H9 (cell line): ENCODE results near the gene GHR. TPM values are rescaled to one million over a fixed set of nuclear protein-coding genes. Genes with fewer than 3 reads are reported as not detected.

Experiments
- DNase-seq: peaks from one replicate; pipeline ENCODE4 v3.0.0-alpha.2; 2017
- H2AFZ ChIP-seq: one replicate; pipeline ENCODE4 v1.6.1; 2013; ENCODE audit warnings: mild to moderate bottlenecking, low read length, control low read depth, moderate library complexity
- H2AK5ac ChIP-seq: 2 replicates; pipeline ENCODE4 v1.6.1; 2013; ENCODE audit warnings: low read length, control low read depth, mixed read lengths; ENCODE audit not compliant: insufficient read length
- H2BK120ac ChIP-seq: one replicate; pipeline ENCODE4 v1.6.1; 2013; ENCODE audit warnings: low read depth, mild to moderate bottlenecking, low read length, control low read depth, inconsistent platforms; ENCODE audit not compliant: poor library complexity, severe bottlenecking
- H2BK12ac ChIP-seq: 2 replicates; pipeline ENCODE4 v1.6.1; 2013; ENCODE audit warnings: low read length, control low read depth, mixed read lengths, low read depth; ENCODE audit not compliant: insufficient read length
- H2BK15ac ChIP-seq: 2 replicates; pipeline ENCODE4 v1.6.1; 2013; ENCODE audit warnings: low read depth, low read length, control low read depth
- H2BK20ac ChIP-seq: one replicate; pipeline ENCODE4 v1.6.1; 2013; ENCODE audit warnings: low read depth, mild to moderate bottlenecking, low read length, control low read depth, inconsistent platforms; ENCODE audit not compliant: poor library complexity, severe bottlenecking
- H2BK5ac ChIP-seq: 2 replicates; pipeline ENCODE4 v1.6.1; 2013; ENCODE audit warnings: low read length, control low read depth, mixed read lengths; ENCODE audit not compliant: insufficient read length
- H3K14ac ChIP-seq: 2 replicates; pipeline ENCODE4 v1.6.1; 2013; ENCODE audit warnings: low read length, control low read depth; ENCODE audit not compliant: insufficient read depth
- H3K18ac ChIP-seq: 2 replicates; pipeline ENCODE4 v1.6.1; 2013; ENCODE audit warnings: low read depth, mild to moderate bottlenecking, mixed read lengths, low read length, control low read depth; ENCODE audit not compliant: insufficient read length
- H3K23ac ChIP-seq: 2 replicates; pipeline ENCODE4 v1.6.1; 2013; ENCODE audit warnings: low read length, control low read depth, mixed read lengths, low read depth; ENCODE audit not compliant: insufficient read length
- H3K23me2 ChIP-seq: 2 replicates; pipeline ENCODE4 v1.6.1; 2013; ENCODE audit warnings: low read depth, mild to moderate bottlenecking, mixed read lengths, low read length, control low read depth; ENCODE audit not compliant: insufficient read length, poor library complexity, severe bottlenecking
- H3K27ac ChIP-seq: 2 replicates; pipeline ENCODE4 v1.5.1; 2013; ENCODE audit warnings: low read length, control low read depth, mixed read lengths, low read depth; ENCODE audit not compliant: insufficient read length
- H3K27me3 ChIP-seq: 2 replicates; pipeline ENCODE4 v1.6.1; 2013; ENCODE audit warnings: low read length, control low read depth, inconsistent platforms; ENCODE audit not compliant: insufficient read depth
- H3K4ac ChIP-seq: 2 replicates; pipeline ENCODE4 v1.6.1; 2013; ENCODE audit warnings: low read depth, mild to moderate bottlenecking, control low read depth, inconsistent platforms, low read length, moderate library complexity
- H3K4me1 ChIP-seq: 2 replicates; pipeline ENCODE4 v1.6.1; 2013; ENCODE audit warnings: low read length, control low read depth, inconsistent platforms; ENCODE audit not compliant: insufficient read depth
- H3K4me2 ChIP-seq: 2 replicates; pipeline ENCODE4 v1.6.1; 2013; ENCODE audit warnings: low read length, control low read depth, mixed read lengths; ENCODE audit not compliant: insufficient read length, insufficient read depth
- H3K56ac ChIP-seq: 2 replicates; pipeline ENCODE4 v1.6.1; 2013; ENCODE audit warnings: low read depth, mild to moderate bottlenecking, mixed read lengths, low read length, control low read depth; ENCODE audit not compliant: insufficient read length
- H3K79me1 ChIP-seq: 2 replicates; pipeline ENCODE4 v1.6.1; 2013; ENCODE audit warnings: low read depth, mild to moderate bottlenecking, moderate library complexity, low read length, control low read depth, inconsistent platforms; ENCODE audit not compliant: insufficient read depth, poor library complexity, severe bottlenecking
- H3K79me2 ChIP-seq: 2 replicates; pipeline ENCODE4 v1.6.1; 2013; ENCODE audit warnings: low read length, control low read depth, inconsistent platforms; ENCODE audit not compliant: insufficient read depth
- H3K9ac ChIP-seq: 2 replicates; pipeline ENCODE4 v1.6.1; 2013; ENCODE audit warnings: low read length, control low read depth, mixed read lengths; ENCODE audit not compliant: insufficient read length; ENCODE audit errors: extremely low read depth
- H3K9me3 ChIP-seq: one replicate; pipeline ENCODE4 v1.6.1; 2013; ENCODE audit warnings: low read depth, low read length, inconsistent platforms; ENCODE audit not compliant: control insufficient read depth
- H3T11ph ChIP-seq: one replicate; pipeline ENCODE4 v1.6.1; 2013; ENCODE audit warnings: mild to moderate bottlenecking, low read length, control low read depth, inconsistent platforms
- H4K20me1 ChIP-seq: one replicate; pipeline ENCODE4 v1.6.1; 2013; ENCODE audit not compliant: control insufficient read depth, insufficient read length, insufficient read depth
- H4K5ac ChIP-seq: 2 replicates; pipeline ENCODE4 v1.6.1; 2013; ENCODE audit warnings: low read depth, mild to moderate bottlenecking, mixed read lengths, low read length, control low read depth; ENCODE audit not compliant: insufficient read length
- H4K8ac ChIP-seq: replicated peaks from 2 replicates; pipeline ENCODE4 v1.6.1; 2013; ENCODE audit warnings: low read length, control low read depth, mixed read lengths, low read depth; ENCODE audit not compliant: insufficient read length
- H4K91ac ChIP-seq: 2 replicates; pipeline ENCODE4 v1.6.1; 2013; ENCODE audit warnings: low read depth, mild to moderate bottlenecking, moderate library complexity, mixed read lengths, low read length, control low read depth; ENCODE audit not compliant: insufficient read length
- H3K27ac Mint-ChIP-seq, 3 experiments: 2 replicates in 2 of 3; 3 replicates in 1 of 3; pipeline ENCODE4 v1.8.0; 2020 to 2021; ENCODE audit warnings: mixed read lengths in 3 of 3, mild to moderate bottlenecking in 1 of 3, moderate library complexity in 1 of 3
- H3K27me3 Mint-ChIP-seq: 2 replicates; pipeline ENCODE4 v1.8.0; 2021; ENCODE audit warnings: low read depth, mild to moderate bottlenecking, moderate library complexity, mixed read lengths
- H3K36me3 Mint-ChIP-seq, 3 experiments: 2 replicates in 2 of 3; 3 replicates in 1 of 3; pipeline ENCODE4 v1.8.0; 2020 to 2021; ENCODE audit warnings: low read depth in 3 of 3, mixed read lengths in 3 of 3; ENCODE audit not compliant: insufficient read depth in 1 of 3
- H3K4me1 Mint-ChIP-seq, 2 experiments: 2 replicates each; pipeline ENCODE4 v1.8.0; 2020; ENCODE audit warnings: mixed read lengths in 2 of 2
- H3K4me3 Mint-ChIP-seq, 2 experiments: 2 replicates in 1 of 2; 3 replicates in 1 of 2; pipeline ENCODE4 v1.8.0; 2020 to 2021; ENCODE audit warnings: mild to moderate bottlenecking in 2 of 2, mixed read lengths in 2 of 2, moderate library complexity in 1 of 2
- H3K9me3 Mint-ChIP-seq, 2 experiments: 2 replicates in 1 of 2; 3 replicates in 1 of 2; pipeline ENCODE4 v1.8.0; 2020; ENCODE audit warnings: mild to moderate bottlenecking in 2 of 2, mixed read lengths in 2 of 2, moderate library complexity in 1 of 2
- CTCF ChIP-seq: fragments of 200-600 bp; sonication (generic); conservative IDR thresholded peaks from 3 replicates; pipeline ENCODE4 v1.8.0; 2021; ENCODE audit warnings: antibody characterized with exemption, mild to moderate bottlenecking
- WGBS: extraction: QIAGEN DNeasy Blood & Tissue Kit; methylation state at CpG from one replicate; pipeline ENCODE4 v1.1.7; 2013; ENCODE audit warnings: missing lambda C conversion rate, low lambda C conversion rate, mixed read lengths; ENCODE audit not compliant: insufficient read length; ENCODE audit errors: extremely low coverage; 5-methylcytosine and 5-hydroxymethylcytosine counted together
- total RNA-seq: library from RNA; stranded (reverse); gene quantifications from 2 replicates; pipeline ENCODE4 v1.2.1, GENCODE V29; 2021

The GHR gene
- total RNA-seq, 1 experiment from 2014 or later = 0.20 TPM

DNA sequence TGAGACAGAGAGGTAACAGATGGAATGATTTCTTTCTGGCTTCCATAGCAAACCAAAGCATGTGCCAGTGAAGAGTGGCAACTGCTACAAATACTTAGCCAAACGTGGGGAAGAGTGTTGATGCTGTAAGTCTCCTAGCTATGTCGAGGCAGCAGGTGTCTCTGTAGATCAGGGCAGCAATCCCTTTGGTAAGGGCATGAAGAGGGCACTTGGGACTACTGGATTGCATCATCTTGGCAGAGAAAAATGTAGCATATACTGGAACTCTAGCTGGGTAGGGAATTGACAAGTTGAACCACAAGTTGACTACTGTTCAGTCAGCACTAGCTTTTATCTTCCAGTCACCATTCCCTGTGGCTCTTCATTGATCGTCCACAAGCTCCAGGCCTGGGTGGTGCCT, 75.8 kb downstream of the GHR start:
- no peak overlapping the region for H3K9ac ChIP-seq

More for the DNA sequence above, 75.8 kb downstream of the GHR start:
- no peak overlapping the region for H3K27ac ChIP-seq
- no peak overlapping the region for H2BK120ac ChIP-seq
- H2BK20ac ChIP-seq = no peak overlapping the region
- peaks cover 4% of the 10 kb centered on the region; the same call in 1 of the 2 replicates for H3K4me1 ChIP-seq
- Mint-ChIP-seq H3K4me3 (no peak overlapping the region), H3K4me1 (peaks cover 33 to 42% of the 10 kb centered on the region in 2 experiments), H3K36me3 (no peaks in the 10 kb centered on the region; a peak in 1 of 7 replicates), H3K27me3 (no peaks in the 10 kb centered on the region), H3K9me3 (peaks cover 0 to 3% of the 10 kb centered on the region in 2 experiments; a peak in 1 of 5 replicates), H3K27ac (peak overlapping the region in 1 of 3 experiments; percentile 3; a peak in 1 of 7 replicates)
- DNase-seq = no peak
- no peak overlapping the region for H3T11ph ChIP-seq
- no peak overlapping the region for H3K14ac ChIP-seq
- no peak overlapping the region for H2BK15ac ChIP-seq
- H3K56ac ChIP-seq = no peak overlapping the region
- no peak overlapping the region for H3K23ac ChIP-seq
- H2AFZ ChIP-seq = no peak overlapping the region
- no peak overlapping the region for H3K4ac ChIP-seq
- H3K27me3 ChIP-seq = no peaks in the 10 kb centered on the region
- WGBS = no CpG with 5 or more reads among the region's 3 CpGs
- H3K18ac ChIP-seq = no peak overlapping the region
- no peak overlapping the region for H2AK5ac ChIP-seq
- no peaks in the 10 kb centered on the region for H3K79me2 ChIP-seq
- no peaks in the 10 kb centered on the region for H3K9me3 ChIP-seq
- no peak for TF ChIP-seq CTCF
- no peaks in the 10 kb centered on the region for H3K79me1 ChIP-seq
- H3K4me2 ChIP-seq = no peak overlapping the region
- H3K23me2 ChIP-seq = no peaks in the 10 kb centered on the region
- H4K91ac ChIP-seq = no peak overlapping the region
- no peak overlapping the region for H4K8ac ChIP-seq
- no peaks in the 10 kb centered on the region for H4K20me1 ChIP-seq
- H2BK12ac ChIP-seq = no peak overlapping the region
- H4K5ac ChIP-seq = no peak overlapping the region
- no peak overlapping the region for H2BK5ac ChIP-seq
